GM23338 (cell line): ENCODE data around the gene USP2. TPM values are rescaled to one million over a fixed set of nuclear protein-coding genes. Genes with fewer than 3 reads are reported as not detected.

Source experiments
- ATAC-seq: fragments of 200-7000 bp; cut with Tn5 transposase; 3 replicates; pipeline ENCODE4 v1.9.1; 2020
- DNase-seq: peaks from one replicate; pipeline ENCODE4 v3.0.0-alpha.2; 2015; ENCODE audit warnings: low spot score
- H2AFZ ChIP-seq: fragments of 200-600 bp; sonication (generic); 2 replicates; pipeline ENCODE4 v1.8.0; 2016; ENCODE audit warnings: antibody characterized with exemption, mild to moderate bottlenecking, moderate library complexity
- H3F3A ChIP-seq: fragments of 200-600 bp; sonication (generic); replicated peaks from 2 replicates; pipeline ENCODE4 v1.8.0; 2017; ENCODE audit warnings: antibody characterized with exemption, mixed run types, low read depth
- H3K27ac ChIP-seq: fragments of 200-600 bp; sonication (generic); 2 replicates; pipeline ENCODE4 v1.6.1; 2016; ENCODE audit warnings: low read depth
- H3K27me3 ChIP-seq: fragments of 200-600 bp; sonication (generic); 2 replicates; pipeline ENCODE4 v1.8.0; 2016; ENCODE audit warnings: mild to moderate bottlenecking, mixed run types, moderate library complexity; ENCODE audit not compliant: insufficient read depth
- H3K36me3 ChIP-seq: fragments of 200-600 bp; sonication (generic); 2 replicates; pipeline ENCODE4 v1.8.0; 2016; ENCODE audit warnings: mild to moderate bottlenecking; ENCODE audit not compliant: insufficient read depth
- H3K4me1 ChIP-seq: fragments of 200-600 bp; sonication (generic); 2 replicates; pipeline ENCODE4 v1.8.0; 2016; ENCODE audit warnings: mild to moderate bottlenecking, moderate library complexity; ENCODE audit not compliant: insufficient read depth
- H3K4me2 ChIP-seq: fragments of 200-600 bp; sonication (generic); 2 replicates; pipeline ENCODE4 v1.7.1; 2017; ENCODE audit warnings: mixed run types
- H3K4me3 ChIP-seq: fragments of 200-600 bp; sonication (generic); 2 replicates; pipeline ENCODE4 v1.6.1; 2016; ENCODE audit warnings: mixed run types
- H3K79me2 ChIP-seq: fragments of 200-600 bp; sonication (generic); replicated peaks from 2 replicates; pipeline ENCODE4 v1.8.0; 2017; ENCODE audit warnings: mild to moderate bottlenecking; ENCODE audit not compliant: insufficient read depth
- H3K9me2 ChIP-seq: fragments of 200-600 bp; sonication (generic); 2 replicates; pipeline ENCODE4 v1.8.0; 2017; ENCODE audit not compliant: insufficient read depth
- H4K20me1 ChIP-seq: fragments of 200-600 bp; sonication (generic); replicated peaks from 2 replicates; pipeline ENCODE4 v1.8.0; 2017; ENCODE audit warnings: mild to moderate bottlenecking; ENCODE audit not compliant: insufficient read depth
- H3K27ac Mint-ChIP-seq: 2 replicates; pipeline ENCODE4 v1.8.0; 2020; ENCODE audit warnings: inconsistent platforms, mild to moderate bottlenecking, moderate library complexity, mixed read lengths
- H3K27me3 Mint-ChIP-seq: 3 replicates; pipeline ENCODE4 v1.8.0; 2022; ENCODE audit warnings: low read depth, mild to moderate bottlenecking, moderate library complexity, mixed read lengths, inconsistent platforms; ENCODE audit not compliant: insufficient read depth, poor library complexity
- H3K36me3 Mint-ChIP-seq: 3 replicates; pipeline ENCODE4 v1.8.0; 2021; ENCODE audit warnings: low read depth, mild to moderate bottlenecking, inconsistent platforms, moderate library complexity, mixed read lengths
- H3K4me1 Mint-ChIP-seq: 3 replicates; pipeline ENCODE4 v1.8.0; 2020; ENCODE audit warnings: mild to moderate bottlenecking, inconsistent platforms, mixed read lengths
- H3K4me3 Mint-ChIP-seq: 3 replicates; pipeline ENCODE4 v1.8.0; 2021; ENCODE audit warnings: moderate library complexity, mild to moderate bottlenecking, inconsistent platforms, mixed read lengths
- H3K9me3 Mint-ChIP-seq: 3 replicates; pipeline ENCODE4 v1.8.0; 2020; ENCODE audit warnings: moderate library complexity, mild to moderate bottlenecking, inconsistent platforms, mixed read lengths
- JUNB ChIP-seq: IDR thresholded peaks from one replicate; pipeline ENCODE4 v1.6.1; 2016; ENCODE audit warnings: antibody characterized with exemption; ENCODE audit not compliant: unreplicated experiment
- REST ChIP-seq: IDR thresholded peaks from one replicate; pipeline ENCODE4 v1.6.1; 2018; ENCODE audit warnings: antibody characterized with exemption; ENCODE audit not compliant: unreplicated experiment
- ZNF331 ChIP-seq: fragments of 250-450 bp; sonication (Bioruptor Pico); IDR thresholded peaks from 2 replicates; pipeline ENCODE4 v1.5.0; 2020; ENCODE audit warnings: low read depth, mild to moderate bottlenecking, moderate library complexity
- ZNF462 ChIP-seq: fragments of 250-450 bp; sonication (Bioruptor Pico); IDR thresholded peaks from 2 replicates; pipeline ENCODE4 v1.5.0; 2020; ENCODE audit warnings: mild to moderate bottlenecking, moderate library complexity
- polyA plus RNA-seq: library from polyadenylated mRNA; unstranded; fragments of >200 nt; fragmentation: Nextera tagmentation; extraction: Ambion mirVana; gene quantifications from 2 replicates; pipeline ENCODE4 v1.2.1, GENCODE V29; 2016
- total RNA-seq: library from RNA; depleted of rRNA; stranded (reverse); fragments of >200 nt; shearing (Covaris generic); gene quantifications from 2 replicates; pipeline ENCODE4 v1.2.3, GENCODE V29; 2014

The USP2 gene
- total and polyA plus RNA-seq, 2 experiments from 2014 or later = 4.9 to 5.0 TPM

GRCh38 chr11:119362741-119363080 lies 18.8 kb downstream of the USP2 start (continued):
- TF ChIP-seq ZNF462 (CRISPR knock-in tag) (no peak), REST (no peak)

GRCh38 chr11:119361941-119362725 lies 19.4 kb downstream of the USP2 start:
- DNase-seq (no peak), ATAC-seq (no peak)
- peaks cover 56% of the 10 kb centered on the region for H3K27me3 ChIP-seq
- H3K27ac ChIP-seq = no peak overlapping the region
- H3F3A ChIP-seq = peaks cover 3% of the 10 kb centered on the region; the same call in 1 of the 2 replicates
- Mint-ChIP-seq H3K4me3 (peak overlapping the region; percentile 46), H3K9me3 (peaks cover 2% of the 10 kb centered on the region; the same call in 1 of the 3 replicates), H3K27ac (no peak overlapping the region), H3K27me3 (peaks cover 36% of the 10 kb centered on the region), H3K36me3 (peaks cover 19% of the 10 kb centered on the region), H3K4me1 (peaks cover 46% of the 10 kb centered on the region)
- H2AFZ ChIP-seq = no peak overlapping the region
- peaks cover 4% of the 10 kb centered on the region; the same call in 1 of the 2 replicates for H4K20me1 ChIP-seq
- H3K4me1 ChIP-seq = peaks cover 38% of the 10 kb centered on the region
- no peaks in the 10 kb centered on the region for H3K9me2 ChIP-seq
- H3K79me2 ChIP-seq = no peaks in the 10 kb centered on the region
- no peak overlapping the region for H3K4me3 ChIP-seq
- no peaks in the 10 kb centered on the region for H3K36me3 ChIP-seq
- peak overlapping the region; percentile 69 for H3K4me2 ChIP-seq
- TF ChIP-seq JUNB (no peak), ZNF331 (CRISPR knock-in tag) (no peak), ZNF462 (CRISPR knock-in tag) (no peak)
